GM21526 (cell line): ENCODE results near the gene C2orf69.
A peak's percentile ranks its signal among the peaks of the same experiment; 100 is the strongest.

ENCODE experiments used
- ATAC-seq: cut with Tn5 transposase; IDR thresholded peaks from one replicate; pipeline ENCODE4 v1.9.1; 2021; ENCODE audit warnings: moderate library complexity; ENCODE audit not compliant: unreplicated experiment, low FRiP score

Gene C2orf69

GRCh38 chr2:199911052-199911876, at the start of gene C2orf69:
TSS of gene C2orf69 (plus strand) at chr2:199911293. CDS start at chr2:199911439, 146 bp downstream.
- peak; percentile 94 for ATAC-seq

GRCh38 chr2:199862788-199863187, 48.3 kb upstream of the C2orf69 start:
- ATAC-seq: no peak

GRCh38 chr2:199865905-199866304, 45.2 kb upstream of the C2orf69 start:
- no peak for ATAC-seq

GRCh38 chr2:199868431-199869226, 42.5 kb upstream of the C2orf69 start:
- ATAC-seq: no peak

GRCh38 chr2:199869227-199869541, 41.9 kb upstream of the C2orf69 start:
- no peak for ATAC-seq

GRCh38 chr2:199869653-199870052, 41.4 kb upstream of the C2orf69 start:
- ATAC-seq: no peak

- ATAC-seq: no peak
Measured at GRCh38 chr2:199870581-199870980, 40.5 kb upstream of the C2orf69 start.

GRCh38 chr2:199874209-199874608, 36.9 kb upstream of the C2orf69 start:
- no peak for ATAC-seq

- no peak for ATAC-seq
Measured at GRCh38 chr2:199875400-199875799, 35.7 kb upstream of the C2orf69 start.

- ATAC-seq: no peak
Measured at GRCh38 chr2:199882667-199883066, 28.4 kb upstream of the C2orf69 start.

GRCh38 chr2:199883474-199884212, 27.4 kb upstream of the C2orf69 start:
- no peak for ATAC-seq

- no peak for ATAC-seq
Measured at GRCh38 chr2:199895406-199895805, 15.7 kb upstream of the C2orf69 start.

- no peak for ATAC-seq
Measured at GRCh38 chr2:199896617-199897016, 14.5 kb upstream of the C2orf69 start.

- no peak for ATAC-seq
Measured at GRCh38 chr2:199901942-199902341, 9.2 kb upstream of the C2orf69 start.

- no peak for ATAC-seq
Measured at GRCh38 chr2:199902486-199903110, 8.5 kb upstream of the C2orf69 start.

- ATAC-seq: no peak
Measured at GRCh38 chr2:199903111-199903510, 8.0 kb upstream of the C2orf69 start.

GRCh38 chr2:199907008-199907714, 3.9 kb upstream of the C2orf69 start:
- no peak for ATAC-seq

- ATAC-seq: no peak
Measured at GRCh38 chr2:199910338-199911051, 598 bp upstream of the C2orf69 start.

GRCh38 chr2:199911877-199912161, 726 bp downstream of the C2orf69 start:
- ATAC-seq: no peak
